Endothelial cell of umbilical vein (primary cell): ENCODE measurements around the gene PPP2R5D. TPM values are rescaled to one million over a fixed set of nuclear protein-coding genes. Genes with fewer than 3 reads are reported as not detected.

ENCODE experiments used
- BruUV-seq: library from RNA; stranded (reverse); fragments of 400-500 nt; replicated peaks from 2 replicates; lab custom pipeline; 2021; lab: Mats Ljungman, UMichigan
- CTCF ChIA-PET: fragments of 300-600, 350-600 bp; sonication (Branson Sonifier 250); formaldehyde crosslinking; loops from one replicate; lab custom pipeline; 2021; ENCODE audit warnings: antibody characterized with exemption, inconsistent platforms; lab: Charles Lee
- POLR2A ChIA-PET: fragments of 300-600, 350-600 bp; sonication (Branson Sonifier 250); formaldehyde crosslinking; loops from one replicate; lab custom pipeline; 2021; ENCODE audit warnings: antibody characterized with exemption, inconsistent platforms; lab: Charles Lee
- DNase-seq: peaks from one replicate; pipeline ENCODE4 v3.0.0-alpha.2; 2011; ENCODE audit warnings: low read depth, low spot score
- FAIRE-seq: peaks from 2 replicates; lab custom pipeline; 2011; peaks lifted over from hg19 to GRCh38; lab: Jason Lieb, UNC
- H2AFZ ChIP-seq: 2 replicates; pipeline ENCODE4 v1.6.0; 2012; ENCODE audit warnings: low read depth, low read length, control low read depth, inconsistent platforms
- H3K27ac ChIP-seq: 2 replicates; pipeline ENCODE4 v1.5.1; 2011; ENCODE audit warnings: low read depth, mild to moderate bottlenecking, control low read depth, low read length, moderate library complexity; ENCODE audit not compliant: insufficient read depth
- H3K27me3 ChIP-seq, 2 experiments: 2 replicates each; pipeline versions ENCODE4 v1.6.0 to v1.6.1; 2011; ENCODE audit warnings: low read length in 2 of 2, mixed read lengths in 1 of 2; ENCODE audit not compliant: control insufficient read depth in 2 of 2, insufficient read depth in 2 of 2
- H3K36me3 ChIP-seq, 2 experiments: 2 replicates in 1 of 2; 3 replicates in 1 of 2; pipeline ENCODE4 v1.5.1; 2011; ENCODE audit warnings: low read length in 2 of 2, mild to moderate bottlenecking in 1 of 2, moderate library complexity in 1 of 2; ENCODE audit not compliant: control insufficient read depth in 2 of 2, insufficient read depth in 2 of 2; ENCODE audit errors: extremely low read depth in 1 of 2
- H3K4me1 ChIP-seq: 3 replicates; pipeline ENCODE4 v1.5.1; 2011; ENCODE audit warnings: mild to moderate bottlenecking, low read length; ENCODE audit not compliant: control insufficient read depth, insufficient read depth; ENCODE audit errors: extremely low read depth
- H3K4me2 ChIP-seq: 2 replicates; pipeline ENCODE4 v1.6.1; 2011; ENCODE audit warnings: low read length, control low read depth, mixed read lengths; ENCODE audit not compliant: insufficient read depth
- H3K4me3 ChIP-seq, 3 experiments: fragments of 200-600 bp in 1 of 3; sonication (generic), shearing (Covaris generic) in 1 of 3; replicated peaks in 1 of 3; 2 replicates each; pipeline ENCODE4 v1.5.1; 2011 to 2016; ENCODE audit warnings: control low read depth in 3 of 3, low read length in 3 of 3, mild to moderate bottlenecking in 2 of 3, inconsistent platforms in 1 of 3, low read depth in 1 of 3, moderate library complexity in 1 of 3; ENCODE audit not compliant: insufficient read depth in 1 of 3
- H3K79me2 ChIP-seq: 2 replicates; pipeline ENCODE4 v1.6.0; 2012; ENCODE audit warnings: low read length, inconsistent platforms; ENCODE audit not compliant: control insufficient read depth, insufficient read depth
- H3K9ac ChIP-seq: replicated peaks from 2 replicates; pipeline ENCODE3; 2011; ENCODE audit warnings: low read length, control low read depth; ENCODE audit not compliant: insufficient read depth; ENCODE audit errors: extremely low read depth
- H3K9me1 ChIP-seq: replicated peaks from 3 replicates; pipeline ENCODE4 v1.6.0; 2011; ENCODE audit warnings: mild to moderate bottlenecking, low read length; ENCODE audit not compliant: control insufficient read depth, insufficient read depth; ENCODE audit errors: extremely low read depth
- H3K9me3 ChIP-seq: replicated peaks from 2 replicates; pipeline ENCODE4 v1.5.1; 2012; ENCODE audit warnings: low read length, inconsistent platforms; ENCODE audit not compliant: control insufficient read depth, insufficient read depth
- H4K20me1 ChIP-seq: replicated peaks from 2 replicates; pipeline ENCODE3; 2011; ENCODE audit warnings: mild to moderate bottlenecking, low read length; ENCODE audit not compliant: control insufficient read depth, insufficient read depth; ENCODE audit errors: extremely low read depth
- EZH2 ChIP-seq: IDR thresholded peaks from 2 replicates; pipeline ENCODE4 v1.6.1; 2012; ENCODE audit warnings: borderline replicate concordance, low read depth, mild to moderate bottlenecking, moderate library complexity, low read length, inconsistent platforms; ENCODE audit not compliant: severe bottlenecking
- FOS ChIP-seq: IDR thresholded peaks from 2 replicates; pipeline ENCODE4 v1.6.1; 2011; ENCODE audit warnings: mild to moderate bottlenecking, low read length, moderate library complexity, borderline replicate concordance; ENCODE audit not compliant: insufficient read depth
- GATA2 ChIP-seq: IDR thresholded peaks from 2 replicates; pipeline ENCODE4 v1.7.0; 2011; ENCODE audit warnings: low read depth, mild to moderate bottlenecking, moderate library complexity, mixed read lengths, low read length; ENCODE audit not compliant: insufficient read length, insufficient read depth
- JUN ChIP-seq: IDR thresholded peaks from 2 replicates; pipeline ENCODE4 v1.6.1; 2011; ENCODE audit warnings: borderline replicate concordance, low read depth; ENCODE audit not compliant: insufficient read length, insufficient read depth
- MYC ChIP-seq: IDR thresholded peaks from one replicate; pipeline ENCODE4 v1.6.1; 2011; ENCODE audit warnings: mild to moderate bottlenecking, low read depth, low read length
- POLR2A ChIP-seq: IDR thresholded peaks from 2 replicates; pipeline ENCODE4 v1.6.1; 2012; ENCODE audit warnings: low read depth, mild to moderate bottlenecking, control low read depth, low read length
- POLR2AphosphoS5 ChIP-seq: IDR thresholded peaks from 2 replicates; pipeline ENCODE4 v1.6.1; 2012; ENCODE audit warnings: low read depth, mild to moderate bottlenecking, control low read depth, low read length, moderate library complexity; ENCODE audit not compliant: insufficient read depth
- dilution Hi-C: fragments of 300-500 bp; cut with MboI; formaldehyde crosslinking; loops from one replicate; pipeline ENCODE4 v1.15.0; 2019; ENCODE audit warnings: low sequenced_read_pairs; ENCODE audit not compliant: extremely low pct_ligation_motif_present
- intact Hi-C: fragments of 100-400 bp; cut with micrococcal nuclease; formaldehyde crosslinking; loops from one replicate; pipeline ENCODE4 v1.10.0; 2022
- polyA plus RNA-seq, 4 experiments: library from polyadenylated mRNA; depleted of rRNA in 3 of 4; stranded (reverse) in 3 of 4; unstranded in 1 of 4; fragments of >200 nt; gene quantifications; 2 replicates each; pipeline versions ENCODE4 v1.2.1 to v1.2.3, GENCODE V29; 2011 to 2012; ENCODE audit warnings: missing spikeins in 1 of 4
- total RNA-seq: library from RNA; stranded (reverse); gene quantifications from 2 replicates; pipeline ENCODE4 v1.2.3, GENCODE V29; 2021
- TF ChIP-seq, protein P1 (sequence below): IDR thresholded peaks from 2 replicates; pipeline ENCODE4 v1.6.1; 2011; ENCODE audit not compliant: insufficient read depth, insufficient read length
- TF ChIP-seq, protein P2 (sequence below), 2 donors: IDR thresholded peaks; 1 replicate in 1 of 2; 2 replicates in 1 of 2; pipeline ENCODE4 v1.5.1; 2011; ENCODE audit warnings: low read length in 2 of 2, mild to moderate bottlenecking in 2 of 2, moderate library complexity in 2 of 2, control low read depth in 1 of 2, inconsistent platforms in 1 of 2, low read depth in 1 of 2; ENCODE audit not compliant: insufficient read depth in 1 of 2; ENCODE audit errors: extremely low read depth in 1 of 2

PPP2R5D gene
- total and polyA plus RNA-seq, 2 donors (not counting 3 experiments of a cell fraction or from before 2014, with no cell fraction given): 45.5 to 60.2 TPM

DNA sequence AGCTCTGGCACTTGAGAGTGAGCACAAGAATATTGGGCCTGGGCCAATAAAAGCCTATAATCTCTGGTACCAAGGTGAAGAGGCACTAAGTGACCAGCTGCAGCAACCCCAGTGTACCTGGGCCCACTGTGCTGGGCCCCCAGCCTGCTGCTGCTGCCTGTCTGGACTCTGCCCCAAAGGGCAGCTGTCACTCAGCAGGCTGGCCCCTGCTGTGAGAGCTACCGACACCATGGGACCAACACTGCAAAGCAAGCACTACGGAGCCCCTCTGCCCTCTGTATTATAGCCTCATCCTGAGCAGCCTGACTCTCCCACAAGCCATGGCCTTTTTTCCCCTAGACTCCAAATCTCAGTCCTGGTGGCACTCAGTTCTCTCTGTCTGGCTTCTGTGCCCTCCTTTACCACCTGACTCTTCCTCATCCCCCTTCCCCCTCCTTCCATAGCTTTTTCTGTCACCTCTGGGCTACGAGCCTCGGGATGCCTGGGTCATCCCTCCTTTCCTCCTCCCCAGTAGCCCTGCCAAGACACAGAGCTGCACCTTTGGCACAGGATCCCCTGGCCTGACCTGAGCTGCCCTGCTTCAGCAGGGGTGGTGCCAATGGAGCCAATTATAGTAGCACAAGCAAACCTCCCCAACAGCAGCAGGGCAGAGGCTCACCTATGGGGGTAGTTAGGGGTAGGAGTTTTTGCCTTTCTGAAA lies 51.3 kb downstream of the PPP2R5D start:
- no TSS peak for BruUV-seq
- Histone ChIP-seq H2AFZ (no peak overlapping the region), H3K9ac (no peak overlapping the region), H3K4me2 (no peak overlapping the region), H3K4me3 (no peak overlapping the region), H3K36me3 (peaks cover 5 to 40% of the 10 kb centered on the region in 2 experiments), H3K9me3 (no peaks in the 10 kb centered on the region), H4K20me1 (no peaks in the 10 kb centered on the region), H3K27ac (no peak overlapping the region), H3K9me1 (no peaks in the 10 kb centered on the region), H3K79me2 (no peaks in the 10 kb centered on the region), H3K27me3 (no peaks in the 10 kb centered on the region), H3K4me1 (no peaks in the 10 kb centered on the region)
- FAIRE-seq: no peak
- dilution Hi-C loops (no loop called here), intact Hi-C loops (no loop called here)
- ChIA-PET CTCF (interaction anchor here (1.1 to 2.9 kb wide), 2 partner anchors 16 to 108 kb away, joined by 3 to 8 read pairs; no protein-coding TSS in a partner anchor), POLR2A (no interaction called here)
- TF ChIP-seq FOS (no peak), POLR2A (no peak), MYC (no peak), EZH2 (no peak), POLR2AphosphoS5 (no peak), GATA2 (no peak)
- TF ChIP-seq, protein P1, sequence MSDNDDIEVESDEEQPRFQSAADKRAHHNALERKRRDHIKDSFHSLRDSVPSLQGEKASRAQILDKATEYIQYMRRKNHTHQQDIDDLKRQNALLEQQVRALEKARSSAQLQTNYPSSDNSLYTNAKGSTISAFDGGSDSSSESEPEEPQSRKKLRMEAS: no peak
- DNase-seq: no peak

DNA sequence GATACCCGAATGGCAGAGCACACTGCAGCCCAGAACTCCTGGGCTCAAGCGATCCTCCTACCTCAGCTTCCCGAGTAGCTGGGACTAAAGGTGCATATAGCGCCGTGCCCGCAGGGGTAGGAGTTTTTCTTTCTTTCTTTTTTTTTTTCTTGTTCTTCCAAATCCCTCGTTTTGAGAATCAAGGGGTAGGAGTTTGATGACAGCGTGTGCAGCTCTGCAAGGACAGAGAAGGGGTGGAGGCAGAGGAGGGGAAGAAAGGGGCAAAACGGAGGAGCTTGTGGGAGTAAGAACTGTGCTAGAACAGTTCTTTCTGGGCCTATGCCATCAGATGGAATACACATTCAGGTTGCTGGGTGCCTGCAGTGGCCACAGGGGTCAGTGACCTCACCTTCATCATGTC lies 52.3 kb downstream of the PPP2R5D start:
- BruUV-seq: no TSS peak
- intact Hi-C loops: no loop called here
- Histone ChIP-seq H4K20me1 (no peaks in the 10 kb centered on the region), H3K27ac (no peak overlapping the region), H3K4me3 (no peak overlapping the region), H3K9ac (no peak overlapping the region), H3K36me3 (peaks cover 4 to 43% of the 10 kb centered on the region in 2 experiments), H3K9me1 (no peaks in the 10 kb centered on the region), H3K4me2 (no peak overlapping the region), H3K9me3 (no peaks in the 10 kb centered on the region), H2AFZ (no peak overlapping the region), H3K79me2 (no peaks in the 10 kb centered on the region), H3K4me1 (no peaks in the 10 kb centered on the region), H3K27me3 (no peaks in the 10 kb centered on the region)
- ChIA-PET POLR2A (no interaction called here), CTCF (no interaction called here)
- dilution Hi-C loops: no loop called here
- TF ChIP-seq POLR2AphosphoS5 (no peak), JUN (no peak), MYC (no peak), GATA2 (no peak), POLR2A (no peak), EZH2 (no peak), FOS (no peak)
- TF ChIP-seq, protein P1: no peak
- TF ChIP-seq, protein P2, sequence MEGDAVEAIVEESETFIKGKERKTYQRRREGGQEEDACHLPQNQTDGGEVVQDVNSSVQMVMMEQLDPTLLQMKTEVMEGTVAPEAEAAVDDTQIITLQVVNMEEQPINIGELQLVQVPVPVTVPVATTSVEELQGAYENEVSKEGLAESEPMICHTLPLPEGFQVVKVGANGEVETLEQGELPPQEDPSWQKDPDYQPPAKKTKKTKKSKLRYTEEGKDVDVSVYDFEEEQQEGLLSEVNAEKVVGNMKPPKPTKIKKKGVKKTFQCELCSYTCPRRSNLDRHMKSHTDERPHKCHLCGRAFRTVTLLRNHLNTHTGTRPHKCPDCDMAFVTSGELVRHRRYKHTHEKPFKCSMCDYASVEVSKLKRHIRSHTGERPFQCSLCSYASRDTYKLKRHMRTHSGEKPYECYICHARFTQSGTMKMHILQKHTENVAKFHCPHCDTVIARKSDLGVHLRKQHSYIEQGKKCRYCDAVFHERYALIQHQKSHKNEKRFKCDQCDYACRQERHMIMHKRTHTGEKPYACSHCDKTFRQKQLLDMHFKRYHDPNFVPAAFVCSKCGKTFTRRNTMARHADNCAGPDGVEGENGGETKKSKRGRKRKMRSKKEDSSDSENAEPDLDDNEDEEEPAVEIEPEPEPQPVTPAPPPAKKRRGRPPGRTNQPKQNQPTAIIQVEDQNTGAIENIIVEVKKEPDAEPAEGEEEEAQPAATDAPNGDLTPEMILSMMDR (IDR thresholded peaks at IDR 0.05; ENCODE audit: extremely low read depth in 1 of 2, insufficient read depth in 1 of 2, low read depth in 1 of 2, low read length in 2 of 2): no peak
- no peak for FAIRE-seq
- no peak for DNase-seq
